Measurements from ENCODE around the gene SAC3D1.

The SAC3D1 gene

GRCh38 chr11:65058419-65059054, 17.5 kb downstream of the SAC3D1 start, which contains the start of gene NAALADL1:
NAALADL1 (minus strand) TSS chr11:65058553; CDS start chr11:65058521, 32 bp downstream.
- Mint-ChIP-seq H3K9me3 (no peaks in the 10 kb centered on the region), H3K4me1 (ENCODE audit: low read depth) (peaks cover 56% of the 10 kb centered on the region), H3K4me3 (no peak within 1 kb of the TSS), H3K36me3 (ENCODE audit: low read depth) (no peaks in the 10 kb centered on the region), H3K27ac (no peak within 1 kb of the TSS), H3K27me3 (peaks cover 48% of the 10 kb centered on the region)
- intact Hi-C loops (cut with micrococcal nuclease): no loop called here

DNA sequence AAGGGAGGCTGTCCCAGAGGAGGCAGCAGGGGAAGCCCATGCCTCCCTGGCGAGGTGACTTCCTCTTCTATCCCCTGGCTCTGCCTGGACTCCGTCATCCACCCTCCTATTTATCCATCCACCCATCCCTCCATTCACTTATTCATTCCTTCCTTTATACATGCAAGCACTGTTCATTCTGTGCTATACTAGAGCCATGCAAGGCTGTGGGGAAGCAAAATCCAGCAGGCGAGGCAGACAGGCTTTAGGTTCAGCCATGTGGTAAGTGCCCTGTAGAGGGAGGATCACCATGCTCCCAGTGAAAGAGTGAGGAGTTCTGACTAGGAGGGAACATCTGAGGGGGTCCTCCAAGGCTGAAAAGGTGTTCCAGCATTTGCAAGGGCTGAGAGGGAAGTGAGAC, 18.5 kb downstream of the SAC3D1 start:
- H3K27me3 Mint-ChIP-seq: peaks cover 40% of the 10 kb centered on the region
- intact Hi-C loops (cut with micrococcal nuclease): no loop called here
- H3K4me1 Mint-ChIP-seq (ENCODE audit: low read depth): peaks cover 51% of the 10 kb centered on the region
- no peak overlapping the region for H3K4me3 Mint-ChIP-seq
- H3K27ac Mint-ChIP-seq: no peak overlapping the region
- no peaks in the 10 kb centered on the region for H3K9me3 Mint-ChIP-seq
- H3K36me3 Mint-ChIP-seq (ENCODE audit: low read depth): no peaks in the 10 kb centered on the region

DNA sequence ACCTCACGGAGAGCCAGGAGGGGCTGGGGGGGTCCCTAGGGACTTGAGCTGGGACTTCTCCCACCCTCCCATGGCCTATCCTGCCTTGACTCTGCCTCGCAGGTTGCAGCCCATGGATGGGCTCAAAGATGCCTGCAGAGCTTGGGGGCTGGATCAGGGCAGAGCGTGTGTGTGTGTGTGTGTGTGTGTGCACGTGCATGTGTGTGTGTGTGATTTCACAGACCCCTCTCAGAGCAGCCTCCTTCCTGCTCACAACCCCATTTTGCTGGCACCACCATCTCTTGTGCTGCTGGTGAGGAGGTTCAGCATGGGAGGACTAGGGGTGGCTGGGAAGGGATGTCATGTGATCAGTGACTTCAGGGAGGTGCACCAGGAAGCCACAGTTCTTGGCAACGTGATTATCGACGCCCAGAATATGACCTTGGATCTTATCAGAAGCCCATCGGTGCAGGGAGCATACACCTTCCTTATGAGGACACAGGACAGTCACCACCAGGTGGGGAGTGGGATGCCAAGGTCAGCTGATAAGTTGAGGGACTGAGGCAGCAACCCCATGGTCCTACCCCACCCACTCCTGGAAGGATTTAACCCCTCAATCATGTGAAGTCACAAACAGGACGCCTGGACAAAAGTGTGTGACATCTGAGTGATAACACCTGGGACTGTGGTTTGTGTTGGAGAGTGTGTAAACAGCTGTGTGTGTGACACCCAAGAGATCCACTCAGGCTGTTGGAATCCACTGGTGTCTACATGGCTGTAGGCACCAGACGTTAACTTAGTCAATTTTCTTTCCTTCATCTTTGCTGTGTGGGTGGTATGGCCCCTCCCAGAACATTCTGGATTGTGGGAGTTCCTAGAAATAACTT, 19.2 kb downstream of the SAC3D1 start:
- Mint-ChIP-seq H3K4me1 (ENCODE audit: low read depth) (peaks cover 52% of the 10 kb centered on the region), H3K27ac (no peak overlapping the region)
- intact Hi-C loops (cut with micrococcal nuclease): no loop called here

DNA sequence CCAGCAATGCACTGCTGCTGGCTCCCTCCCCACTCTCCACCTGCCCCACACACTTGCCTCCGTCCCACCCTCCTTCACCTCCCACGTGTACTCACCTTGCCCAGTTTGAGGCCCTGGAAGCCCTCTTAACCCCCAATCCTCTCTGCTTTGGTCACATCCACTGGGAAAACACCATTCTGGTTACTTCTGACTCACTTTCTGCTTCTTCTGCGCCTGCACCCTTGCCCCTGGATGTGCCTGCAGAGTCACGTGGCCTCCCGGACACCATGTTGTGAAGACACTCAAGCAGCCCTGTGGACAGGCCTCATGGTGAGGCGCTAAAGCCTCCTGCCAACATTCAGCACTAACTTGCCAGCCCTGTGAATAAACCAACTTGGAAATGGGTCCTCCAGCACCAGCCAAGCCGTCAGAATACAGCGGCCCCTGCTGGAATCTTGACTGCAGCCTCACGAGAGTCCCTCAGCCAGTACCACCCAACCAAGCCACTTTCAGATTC, 20.0 kb downstream of the SAC3D1 start:
- no peak overlapping the region for H3K27ac Mint-ChIP-seq
- intact Hi-C loops (cut with micrococcal nuclease): no loop called here
- H3K4me3 Mint-ChIP-seq: no peak overlapping the region
- H3K4me1 Mint-ChIP-seq (ENCODE audit: low read depth): peaks cover 56% of the 10 kb centered on the region
- H3K27me3 Mint-ChIP-seq: peaks cover 37% of the 10 kb centered on the region
- no peaks in the 10 kb centered on the region for H3K9me3 Mint-ChIP-seq
- H3K36me3 Mint-ChIP-seq (ENCODE audit: low read depth): no peaks in the 10 kb centered on the region

More for the DNA sequence above, 19.2 kb downstream of the SAC3D1 start:
- Mint-ChIP-seq H3K36me3 (ENCODE audit: low read depth) (no peaks in the 10 kb centered on the region), H3K27me3 (peaks cover 39% of the 10 kb centered on the region), H3K4me3 (no peak overlapping the region), H3K9me3 (no peaks in the 10 kb centered on the region)

- Mint-ChIP-seq H3K4me3 (no peak overlapping the region), H3K27me3 (peaks cover 34% of the 10 kb centered on the region), H3K27ac (no peak overlapping the region), H3K4me1 (ENCODE audit: low read depth) (peaks cover 54% of the 10 kb centered on the region), H3K9me3 (no peaks in the 10 kb centered on the region), H3K36me3 (ENCODE audit: low read depth) (no peaks in the 10 kb centered on the region)
- intact Hi-C loops (cut with micrococcal nuclease): no loop called here
These were observed 22.5 kb downstream of the SAC3D1 start for GRCh38 chr11:65063532-65063931.

DNA sequence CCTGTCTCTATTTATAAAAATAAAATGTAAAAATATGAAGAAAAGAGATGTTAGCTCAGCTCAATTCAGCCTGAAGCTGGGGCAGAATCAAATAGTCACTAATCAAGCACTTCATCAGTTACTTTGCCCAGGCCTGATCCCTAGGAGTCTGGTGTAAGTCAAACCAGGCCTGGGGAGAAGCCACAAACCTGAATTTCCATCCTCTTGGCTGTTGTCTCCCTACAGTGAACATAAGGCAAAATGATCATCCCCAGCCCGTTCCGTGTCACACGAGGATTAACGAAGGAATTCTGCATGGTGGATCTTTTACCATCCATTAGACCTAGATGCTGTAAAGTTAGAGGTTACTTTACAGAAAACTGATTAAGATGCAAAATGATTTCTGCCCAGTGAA, 23.8 kb downstream of the SAC3D1 start:
- Mint-ChIP-seq H3K9me3 (no peaks in the 10 kb centered on the region), H3K4me1 (ENCODE audit: low read depth) (peaks cover 48% of the 10 kb centered on the region), H3K27me3 (peaks cover 24% of the 10 kb centered on the region), H3K27ac (no peak overlapping the region), H3K36me3 (ENCODE audit: low read depth) (no peaks in the 10 kb centered on the region), H3K4me3 (no peak overlapping the region)
- intact Hi-C loops (cut with micrococcal nuclease): no loop called here

GRCh38 chr11:65065851-65066250, 24.8 kb downstream of the SAC3D1 start:
- H3K4me3 Mint-ChIP-seq: no peak overlapping the region
- peaks cover 38% of the 10 kb centered on the region for H3K4me1 Mint-ChIP-seq (ENCODE audit: low read depth)
- no peaks in the 10 kb centered on the region for H3K9me3 Mint-ChIP-seq
- H3K36me3 Mint-ChIP-seq (ENCODE audit: low read depth): no peaks in the 10 kb centered on the region
- intact Hi-C loops (cut with micrococcal nuclease): no loop called here
- peaks cover 16% of the 10 kb centered on the region for H3K27me3 Mint-ChIP-seq
- H3K27ac Mint-ChIP-seq: no peak overlapping the region

DNA sequence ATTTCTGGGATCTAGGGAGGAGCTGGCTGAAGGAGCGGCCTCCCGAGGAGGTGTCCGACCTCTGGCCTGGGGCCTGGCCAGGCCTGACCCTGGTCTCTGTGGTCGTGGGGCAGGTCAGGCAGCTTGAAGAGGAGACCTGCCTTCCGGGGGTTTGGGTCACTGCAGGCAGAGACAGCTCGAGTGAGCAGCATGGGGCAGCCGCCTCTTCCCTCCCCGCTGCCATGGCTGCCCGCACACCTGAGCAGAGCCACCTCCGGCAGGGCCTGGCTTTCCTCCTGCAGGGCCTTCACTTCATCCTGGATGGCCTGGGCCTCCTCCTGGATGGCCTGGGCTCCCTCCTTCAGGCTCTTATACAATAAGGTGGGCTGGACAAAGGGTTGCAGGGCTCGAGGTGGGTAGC, 25.3 kb downstream of the SAC3D1 start:
- H3K4me1 Mint-ChIP-seq (ENCODE audit: low read depth): peaks cover 34% of the 10 kb centered on the region
- H3K36me3 Mint-ChIP-seq (ENCODE audit: low read depth): no peaks in the 10 kb centered on the region
- H3K9me3 Mint-ChIP-seq: no peaks in the 10 kb centered on the region
- intact Hi-C loops (cut with micrococcal nuclease): no loop called here
- no peak overlapping the region for H3K27ac Mint-ChIP-seq
- H3K4me3 Mint-ChIP-seq: no peak overlapping the region
- H3K27me3 Mint-ChIP-seq: peaks cover 12% of the 10 kb centered on the region

DNA sequence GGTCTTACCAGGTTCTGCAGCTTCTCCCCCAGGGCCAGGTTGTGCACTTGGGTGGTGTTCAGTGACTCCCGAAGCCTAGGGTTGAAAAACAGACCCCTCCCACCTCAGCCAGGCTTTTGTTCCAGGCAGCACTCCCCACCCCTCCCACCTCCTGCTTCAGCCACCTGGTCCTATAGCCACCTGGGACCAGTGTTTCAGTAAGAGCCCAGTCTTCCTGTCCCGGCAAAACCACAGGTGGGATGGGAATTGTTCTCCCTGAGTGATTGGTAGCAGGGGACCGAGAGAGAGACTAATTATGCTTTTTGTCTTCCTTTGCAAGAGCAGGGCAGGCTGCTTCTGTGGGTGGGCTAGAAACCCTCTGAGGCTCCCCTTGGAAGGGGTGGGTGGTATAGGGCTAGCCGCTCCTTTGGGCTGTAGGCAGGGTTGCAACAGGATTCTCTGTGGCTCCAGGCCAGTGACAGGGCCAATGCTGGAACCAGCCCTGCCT, 25.8 kb downstream of the SAC3D1 start:
- intact Hi-C loops (cut with micrococcal nuclease): no loop called here
- Mint-ChIP-seq H3K36me3 (ENCODE audit: low read depth) (no peaks in the 10 kb centered on the region), H3K27me3 (peaks cover 12% of the 10 kb centered on the region), H3K27ac (no peak overlapping the region), H3K4me3 (no peak overlapping the region), H3K9me3 (no peaks in the 10 kb centered on the region), H3K4me1 (ENCODE audit: low read depth) (peaks cover 30% of the 10 kb centered on the region)

DNA sequence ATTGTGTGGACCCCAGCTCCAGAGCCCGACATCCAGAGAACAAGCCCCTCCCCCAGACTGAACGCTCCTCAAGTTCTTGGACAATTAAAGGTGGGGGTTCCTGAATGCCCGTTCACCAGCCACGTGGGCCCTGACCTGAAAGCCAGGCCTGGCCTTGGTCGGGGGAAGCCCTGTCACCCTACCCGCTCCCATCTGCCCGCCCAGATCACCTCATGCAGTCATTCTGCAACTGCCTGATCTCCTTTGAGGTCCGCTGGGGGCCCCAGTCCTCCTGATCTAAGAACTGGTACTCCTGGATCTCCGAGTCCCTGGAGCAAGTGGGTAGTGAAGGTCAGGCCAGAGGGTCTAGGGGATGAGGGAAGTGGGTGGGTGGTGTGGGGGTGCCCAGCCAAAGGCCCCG, 26.4 kb downstream of the SAC3D1 start:
- peaks cover 8% of the 10 kb centered on the region for H3K27me3 Mint-ChIP-seq
- H3K4me1 Mint-ChIP-seq (ENCODE audit: low read depth): peaks cover 28% of the 10 kb centered on the region
- no peak overlapping the region for H3K27ac Mint-ChIP-seq
- no peaks in the 10 kb centered on the region for H3K9me3 Mint-ChIP-seq
- H3K36me3 Mint-ChIP-seq (ENCODE audit: low read depth): no peaks in the 10 kb centered on the region
- intact Hi-C loops (cut with micrococcal nuclease): no loop called here
- H3K4me3 Mint-ChIP-seq: no peak overlapping the region

DNA sequence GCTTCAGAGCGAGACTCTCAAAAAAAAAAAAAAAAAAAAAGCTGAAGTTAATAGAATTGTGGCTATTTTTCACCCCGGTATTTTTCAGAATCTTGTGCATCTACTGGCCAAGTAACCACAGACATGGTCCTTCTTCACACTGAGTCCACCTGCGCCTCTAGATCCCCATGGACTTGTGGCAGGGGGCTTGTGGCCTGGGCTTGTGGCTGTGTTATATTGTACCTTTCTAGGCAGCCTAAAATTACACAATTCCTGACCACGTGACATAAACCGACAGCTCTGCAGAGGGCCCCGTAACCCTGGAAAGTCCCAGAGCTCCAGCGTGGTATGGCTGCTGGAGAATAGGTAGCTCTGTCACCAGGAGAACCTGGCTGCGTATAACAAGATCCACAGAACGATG, 28.2 kb downstream of the SAC3D1 start:
- Mint-ChIP-seq H3K36me3 (ENCODE audit: low read depth) (no peaks in the 10 kb centered on the region), H3K27me3 (no peaks in the 10 kb centered on the region), H3K9me3 (no peaks in the 10 kb centered on the region), H3K4me1 (ENCODE audit: low read depth) (peaks cover 16% of the 10 kb centered on the region), H3K27ac (no peak overlapping the region), H3K4me3 (no peak overlapping the region)
- intact Hi-C loops (cut with micrococcal nuclease): no loop called here

- no peaks in the 10 kb centered on the region for H3K9me3 Mint-ChIP-seq
- no peak overlapping the region for H3K4me3 Mint-ChIP-seq
- peak overlapping the region; percentile 32 for H3K27ac Mint-ChIP-seq
- no peaks in the 10 kb centered on the region for H3K36me3 Mint-ChIP-seq (ENCODE audit: low read depth)
- H3K4me1 Mint-ChIP-seq (ENCODE audit: low read depth): peaks cover 4% of the 10 kb centered on the region
- intact Hi-C loops (cut with micrococcal nuclease): no loop called here
- H3K27me3 Mint-ChIP-seq: no peaks in the 10 kb centered on the region
These were observed 31.1 kb downstream of the SAC3D1 start for GRCh38 chr11:65071907-65072630.

DNA sequence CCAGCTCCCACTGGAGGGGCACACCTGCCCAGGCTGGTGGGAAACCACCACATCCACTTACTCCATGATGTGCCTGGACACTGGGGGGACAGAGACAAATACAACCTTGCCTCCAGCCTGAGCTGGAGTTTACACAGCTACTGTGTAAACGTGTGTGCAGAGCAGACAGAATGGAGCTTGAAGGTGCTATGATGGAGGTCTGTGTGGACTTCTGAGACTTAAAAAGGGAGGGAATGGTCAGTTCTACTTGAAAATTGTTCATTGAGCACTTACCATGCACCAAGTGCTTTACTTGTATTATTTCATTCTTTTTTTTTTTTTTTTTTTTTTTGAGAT, 31.6 kb downstream of the SAC3D1 start:
- H3K4me3 Mint-ChIP-seq: no peak overlapping the region
- peaks cover 4% of the 10 kb centered on the region for H3K4me1 Mint-ChIP-seq (ENCODE audit: low read depth)
- peak overlapping the region; percentile 32 for H3K27ac Mint-ChIP-seq
- no peaks in the 10 kb centered on the region for H3K27me3 Mint-ChIP-seq
- H3K9me3 Mint-ChIP-seq: no peaks in the 10 kb centered on the region
- no peaks in the 10 kb centered on the region for H3K36me3 Mint-ChIP-seq (ENCODE audit: low read depth)
- intact Hi-C loops (cut with micrococcal nuclease): no loop called here

DNA sequence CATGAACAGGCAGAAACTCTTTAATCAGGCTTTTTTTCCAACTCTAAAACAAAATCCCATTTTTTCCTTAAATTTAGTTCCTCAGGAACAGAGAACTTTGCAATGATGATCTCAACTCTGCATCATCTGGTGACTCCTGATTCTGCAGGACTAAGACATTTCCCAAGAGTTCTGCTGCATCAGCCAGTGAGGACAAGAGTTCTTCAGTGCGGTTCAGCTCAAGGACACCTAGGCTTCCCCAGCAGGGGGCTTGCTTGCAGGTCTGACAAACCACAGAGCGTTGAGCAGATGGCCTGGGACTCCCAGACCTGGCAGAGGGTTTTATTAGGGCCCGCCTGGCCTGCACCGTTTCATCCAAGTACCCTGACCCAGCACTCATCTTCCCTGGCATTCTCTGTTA, 36.4 kb downstream of the SAC3D1 start:
- intact Hi-C loops (cut with micrococcal nuclease): no loop called here

More for the DNA sequence above, 36.4 kb downstream of the SAC3D1 start:
- peaks cover 27% of the 10 kb centered on the region for H3K4me1 Mint-ChIP-seq (ENCODE audit: low read depth)
- no peaks in the 10 kb centered on the region for H3K9me3 Mint-ChIP-seq
- no peaks in the 10 kb centered on the region for H3K27me3 Mint-ChIP-seq
- H3K36me3 Mint-ChIP-seq (ENCODE audit: low read depth): no peaks in the 10 kb centered on the region
- no peak overlapping the region for H3K4me3 Mint-ChIP-seq
- no peak overlapping the region for H3K27ac Mint-ChIP-seq

Measured in dendritic cell treated with granulocyte-macrophage colony-stimulating factor and Interleukin-4, amounts not matched to agents 40 ng/mL and 50 ng/mL, for 4 days (primary cell).